ENCODE results near the gene TAF7. TPM values are rescaled to one million over a fixed set of nuclear protein-coding genes. Genes with fewer than 3 reads are reported as not detected.

Gene TAF7
- total and polyA plus RNA-seq, 10 of the 15 experiments (the other 5 are each of a cell fraction or from before 2014, with no cell fraction given), result 42.0 to 88.8 (median 69.2) TPM

- no peaks in the 10 kb centered on the region for H3K36me3 ChIP-seq (ENCODE audit: control insufficient read depth in 2 of 2, insufficient read depth in 2 of 2, low read length in 1 of 2)
- RAD21 ChIA-PET (ENCODE audit: unreplicated experiment), result no interaction called here
- H3K9ac ChIP-seq (ENCODE audit: control insufficient read depth, insufficient read depth, low read length), result no peak within 1 kb of the TSS
- no peak within 1 kb of the TSS for H3K27ac ChIP-seq (ENCODE audit: control insufficient read depth, insufficient read depth)
- intact Hi-C loops (cut with micrococcal nuclease; ENCODE audit: unreplicated experiment) (no loop called here), in situ Hi-C loops (cut with MboI) (no loop called here)
- no peak within 1 kb of the TSS for H3K4me2 ChIP-seq (ENCODE audit: control insufficient read depth, insufficient read depth)
- peak within 1 kb of the TSS; percentile 12 for H3K4me3 ChIP-seq
- no TSS peak for BruUV-seq (replicated peaks)
- TF ChIP-seq CBX5 (IDR thresholded peaks at IDR 0.05; ENCODE audit: low read depth) (0 out of 2 replicates have a peak, but pooled peaks have one; percentile 25), RAD21 (IDR thresholded peaks at IDR 0.05; ENCODE audit: insufficient read depth, low read depth, low read length) (peak; percentile 47; the same call in 1 of the 2 replicates), CTCF (IDR thresholded peaks at IDR 0.05 in 2 of 3, conservative IDR thresholded peaks at IDR 0.05 in 1 of 3; ENCODE audit: control insufficient read depth in 2 of 3, extremely low read depth in 1 of 3, insufficient read depth in 1 of 3, low read depth in 3 of 3, low read length in 3 of 3) (peak; percentile 7 to 53 (median 35); a peak in 4 of 6 replicates), LARP7 (IDR thresholded peaks at IDR 0.05) (no peak)
- H3K4me1 ChIP-seq (ENCODE audit: control insufficient read depth, insufficient read depth, low read length), result no peaks in the 10 kb centered on the region
- H3K9me3 ChIP-seq (replicated peaks; ENCODE audit: control insufficient read depth, insufficient read depth, low read length), result peaks cover 6% of the 10 kb centered on the region; the same call in 2 of the 3 replicates
- SMC1A ChIA-PET (ENCODE audit: uncharacterized antibody, unreplicated experiment), result no interaction called here
- FAIRE-seq, result no peak
- no peaks in the 10 kb centered on the region for H3K79me2 ChIP-seq (ENCODE audit: control insufficient read depth, insufficient read depth, low read length)
- no peak for DNase-seq (ENCODE audit: low read depth, low spot score)
- CTCF ChIA-PET, result interaction anchor here (0.6 to 1.4 kb wide), 5 partner anchors 10 to 204 kb away, joined by 3 to 4 read pairs (median 3); partner anchors contain the start of gene PCDHGB3
- no peak within 1 kb of the TSS for H2AFZ ChIP-seq (ENCODE audit: control insufficient read depth, low read depth, low read length)
- H4K20me1 ChIP-seq (ENCODE audit: control insufficient read depth, insufficient read depth), result no peaks in the 10 kb centered on the region
- ATAC-seq, result peak; percentile 64
- WGBS (ENCODE audit: insufficient coverage, insufficient replicate concordance, low lambda C conversion rate, missing lambda C conversion rate), result 31% methylated on average over 24 of the region's 24 CpGs
- POLR2A ChIA-PET, result no interaction called here
- no peaks in the 10 kb centered on the region for H3K27me3 ChIP-seq (replicated peaks in 1 of 2; ENCODE audit: control insufficient read depth in 2 of 2, insufficient read depth in 2 of 2, low read length in 1 of 2)
These were observed 39.3 kb upstream of the TAF7 start, which contains the start of gene PCDHGB2 for GRCh38 chr5:141359790-141360426. Gene PCDHGB2 (plus strand): TSS chr5:141359994. CDS start chr5:141360136, 142 bp downstream.
